ENCODE data around the gene CCL11. TPM values are rescaled to one million over a fixed set of nuclear protein-coding genes. Genes with fewer than 3 reads are reported as not detected.

CCL11 gene
- total RNA-seq, 1 experiment from 2014 or later, result not detected

DNA sequence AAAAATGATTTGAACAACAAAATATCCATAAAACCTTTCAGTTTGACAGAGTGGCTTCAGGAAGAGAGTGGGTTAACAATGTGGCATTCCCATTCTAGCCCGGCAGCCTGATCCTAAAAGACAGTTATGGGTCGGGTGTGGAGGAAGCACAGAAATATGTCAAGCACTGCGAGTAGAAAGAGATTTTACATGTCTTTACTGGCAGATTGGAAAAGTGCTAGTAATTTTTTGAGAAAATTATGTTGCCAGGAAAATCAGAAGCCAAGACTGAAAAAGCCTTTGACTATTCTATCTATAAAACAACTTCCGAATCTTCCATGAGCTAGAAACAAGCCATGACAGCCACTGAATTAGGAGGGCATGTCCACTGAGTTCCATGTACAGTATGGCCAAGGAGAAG, 24.7 kb upstream of the CCL11 start:
- no TSS peak for BruUV-seq (replicated peaks)
- POLR2A ChIA-PET (ENCODE audit: unreplicated experiment), result no interaction called here
- Histone ChIP-seq H3K27ac (ENCODE audit: low read length) (no peak overlapping the region), H3F3A (ENCODE audit: low read length, unreplicated experiment) (no peaks in the 10 kb centered on the region), H4K20me1 (ENCODE audit: low read length) (no peaks in the 10 kb centered on the region), H3K36me3 (ENCODE audit: low read depth, low read length) (no peaks in the 10 kb centered on the region), H3K4me3 (ENCODE audit: low read length) (no peak overlapping the region), H2AFZ (ENCODE audit: low read length) (no peak overlapping the region), H3K79me2 (ENCODE audit: low read length) (no peaks in the 10 kb centered on the region), H3K4me2 (ENCODE audit: low read length) (no peak overlapping the region), H3K27me3 (ENCODE audit: low read length) (no peaks in the 10 kb centered on the region), H3K9me2 (replicated peaks; ENCODE audit: low read length) (no peaks in the 10 kb centered on the region), H3K4me1 (ENCODE audit: insufficient read depth, low read length) (no peaks in the 10 kb centered on the region), H3K9ac (ENCODE audit: low read length) (no peak overlapping the region), H3K9me3 (ENCODE audit: low read length) (no peaks in the 10 kb centered on the region)
- no peak for ATAC-seq
- intact Hi-C loops (cut with micrococcal nuclease), result no loop called here
- no peak for DNase-seq
- TF ChIP-seq EZH2 (IDR thresholded peaks at IDR 0.05; ENCODE audit: low read length, unreplicated experiment), result no peak
- TF ChIP-seq EZH2phosphoT487 (IDR thresholded peaks at IDR 0.05; ENCODE audit: borderline replicate concordance, low read length), result no peak
- TF ChIP-seq, protein P1, sequence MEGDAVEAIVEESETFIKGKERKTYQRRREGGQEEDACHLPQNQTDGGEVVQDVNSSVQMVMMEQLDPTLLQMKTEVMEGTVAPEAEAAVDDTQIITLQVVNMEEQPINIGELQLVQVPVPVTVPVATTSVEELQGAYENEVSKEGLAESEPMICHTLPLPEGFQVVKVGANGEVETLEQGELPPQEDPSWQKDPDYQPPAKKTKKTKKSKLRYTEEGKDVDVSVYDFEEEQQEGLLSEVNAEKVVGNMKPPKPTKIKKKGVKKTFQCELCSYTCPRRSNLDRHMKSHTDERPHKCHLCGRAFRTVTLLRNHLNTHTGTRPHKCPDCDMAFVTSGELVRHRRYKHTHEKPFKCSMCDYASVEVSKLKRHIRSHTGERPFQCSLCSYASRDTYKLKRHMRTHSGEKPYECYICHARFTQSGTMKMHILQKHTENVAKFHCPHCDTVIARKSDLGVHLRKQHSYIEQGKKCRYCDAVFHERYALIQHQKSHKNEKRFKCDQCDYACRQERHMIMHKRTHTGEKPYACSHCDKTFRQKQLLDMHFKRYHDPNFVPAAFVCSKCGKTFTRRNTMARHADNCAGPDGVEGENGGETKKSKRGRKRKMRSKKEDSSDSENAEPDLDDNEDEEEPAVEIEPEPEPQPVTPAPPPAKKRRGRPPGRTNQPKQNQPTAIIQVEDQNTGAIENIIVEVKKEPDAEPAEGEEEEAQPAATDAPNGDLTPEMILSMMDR (conservative IDR thresholded peaks at IDR 0.05; ENCODE audit: low read depth, low read length), result no peak
- CTCF ChIA-PET, result no interaction called here

- ChIA-PET POLR2A (ENCODE audit: unreplicated experiment) (no interaction called here), CTCF (no interaction called here)
- BruUV-seq (replicated peaks), result no TSS peak
- Histone ChIP-seq H3K4me1 (ENCODE audit: insufficient read depth, low read length) (no peaks in the 10 kb centered on the region), H3F3A (ENCODE audit: low read length, unreplicated experiment) (no peaks in the 10 kb centered on the region), H3K27ac (ENCODE audit: low read length) (no peak overlapping the region), H3K9ac (ENCODE audit: low read length) (no peak overlapping the region), H3K27me3 (ENCODE audit: low read length) (no peaks in the 10 kb centered on the region), H3K4me2 (ENCODE audit: low read length) (no peak overlapping the region), H3K9me3 (ENCODE audit: low read length) (no peaks in the 10 kb centered on the region), H3K79me2 (ENCODE audit: low read length) (no peaks in the 10 kb centered on the region), H3K9me2 (replicated peaks; ENCODE audit: low read length) (no peaks in the 10 kb centered on the region), H3K36me3 (ENCODE audit: low read depth, low read length) (no peaks in the 10 kb centered on the region), H2AFZ (ENCODE audit: low read length) (no peak overlapping the region), H3K4me3 (ENCODE audit: low read length) (no peak overlapping the region), H4K20me1 (ENCODE audit: low read length) (no peaks in the 10 kb centered on the region)
- DNase-seq (no peak), ATAC-seq (no peak)
- intact Hi-C loops (cut with micrococcal nuclease), result no loop called here
- TF ChIP-seq, protein P1 (conservative IDR thresholded peaks at IDR 0.05; ENCODE audit: low read depth, low read length), result no peak
- TF ChIP-seq EZH2 (IDR thresholded peaks at IDR 0.05; ENCODE audit: low read length, unreplicated experiment) (no peak), EZH2phosphoT487 (IDR thresholded peaks at IDR 0.05; ENCODE audit: borderline replicate concordance, low read length) (no peak)
Measured at GRCh38 chr17:34261568-34262337, 23.8 kb upstream of the CCL11 start.

DNA sequence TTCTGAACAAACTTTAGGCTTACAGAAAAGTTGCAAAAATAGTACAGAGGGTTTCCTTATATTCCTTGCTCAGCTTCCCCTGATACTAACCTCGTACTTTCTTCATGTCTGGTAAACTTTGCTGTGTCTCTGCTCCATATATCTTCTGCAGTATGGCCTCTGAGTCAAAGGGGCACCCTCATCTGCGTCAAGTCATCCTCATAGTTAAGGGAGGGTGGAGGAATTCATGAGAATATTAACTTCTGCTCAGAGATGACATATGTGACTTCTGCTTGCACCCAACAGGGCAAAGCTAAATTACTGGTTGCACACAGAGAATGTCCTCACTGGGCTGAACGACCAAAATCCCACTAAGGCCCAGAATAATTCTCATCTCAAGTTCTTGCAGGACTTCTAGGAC, 19.8 kb upstream of the CCL11 start:
- no peak for ATAC-seq
- no peak overlapping the region for H2AFZ ChIP-seq (ENCODE audit: low read length)
- H3K27ac ChIP-seq (ENCODE audit: low read length), result no peak overlapping the region
- no peaks in the 10 kb centered on the region for H3K9me3 ChIP-seq (ENCODE audit: low read length)
- no peak overlapping the region for H3K4me3 ChIP-seq (ENCODE audit: low read length)
- no peaks in the 10 kb centered on the region for H3K27me3 ChIP-seq (ENCODE audit: low read length)
- intact Hi-C loops (cut with micrococcal nuclease), result no loop called here
- no peaks in the 10 kb centered on the region for H3F3A ChIP-seq (ENCODE audit: low read length, unreplicated experiment)
- no peak for DNase-seq
- no peak for TF ChIP-seq EZH2phosphoT487 (IDR thresholded peaks at IDR 0.05; ENCODE audit: borderline replicate concordance, low read length)
- no peak for TF ChIP-seq EZH2 (IDR thresholded peaks at IDR 0.05; ENCODE audit: low read length, unreplicated experiment)
- TF ChIP-seq, protein P1 (conservative IDR thresholded peaks at IDR 0.05; ENCODE audit: low read depth, low read length), result no peak
- no peak overlapping the region for H3K4me2 ChIP-seq (ENCODE audit: low read length)
- H3K9ac ChIP-seq (ENCODE audit: low read length), result no peak overlapping the region
- no peaks in the 10 kb centered on the region for H3K36me3 ChIP-seq (ENCODE audit: low read depth, low read length)
- no peaks in the 10 kb centered on the region for H3K79me2 ChIP-seq (ENCODE audit: low read length)
- H3K9me2 ChIP-seq (replicated peaks; ENCODE audit: low read length), result no peaks in the 10 kb centered on the region
- H4K20me1 ChIP-seq (ENCODE audit: low read length), result no peaks in the 10 kb centered on the region
- BruUV-seq (replicated peaks), result no TSS peak
- ChIA-PET POLR2A (ENCODE audit: unreplicated experiment) (no interaction called here), CTCF (no interaction called here)
- H3K4me1 ChIP-seq (ENCODE audit: insufficient read depth, low read length), result no peaks in the 10 kb centered on the region

Data from PC-3 (cell line).